ENCODE measurements around the gene ASAP2. TPM values are rescaled to one million over a fixed set of nuclear protein-coding genes. Genes with fewer than 3 reads are reported as not detected.

The ASAP2 gene
- polyA plus RNA-seq, 3 donors, result 0.08 to 1.1 (median 0.20) TPM

GRCh38 chr2:9430316-9431293 lies 224.0 kb downstream of the ASAP2 start:
- no peak overlapping the region for H3K27ac ChIP-seq (ENCODE audit: low read depth in 1 of 2, low read length in 2 of 2)
- H3K4me1 Mint-ChIP-seq, result no peaks in the 10 kb centered on the region
- no peaks in the 10 kb centered on the region for H3K9me3 Mint-ChIP-seq
- WGBS (ENCODE audit: insufficient coverage), result no CpG with 5 or more reads among the region's 2 CpGs
- TF ChIP-seq, protein P1, sequence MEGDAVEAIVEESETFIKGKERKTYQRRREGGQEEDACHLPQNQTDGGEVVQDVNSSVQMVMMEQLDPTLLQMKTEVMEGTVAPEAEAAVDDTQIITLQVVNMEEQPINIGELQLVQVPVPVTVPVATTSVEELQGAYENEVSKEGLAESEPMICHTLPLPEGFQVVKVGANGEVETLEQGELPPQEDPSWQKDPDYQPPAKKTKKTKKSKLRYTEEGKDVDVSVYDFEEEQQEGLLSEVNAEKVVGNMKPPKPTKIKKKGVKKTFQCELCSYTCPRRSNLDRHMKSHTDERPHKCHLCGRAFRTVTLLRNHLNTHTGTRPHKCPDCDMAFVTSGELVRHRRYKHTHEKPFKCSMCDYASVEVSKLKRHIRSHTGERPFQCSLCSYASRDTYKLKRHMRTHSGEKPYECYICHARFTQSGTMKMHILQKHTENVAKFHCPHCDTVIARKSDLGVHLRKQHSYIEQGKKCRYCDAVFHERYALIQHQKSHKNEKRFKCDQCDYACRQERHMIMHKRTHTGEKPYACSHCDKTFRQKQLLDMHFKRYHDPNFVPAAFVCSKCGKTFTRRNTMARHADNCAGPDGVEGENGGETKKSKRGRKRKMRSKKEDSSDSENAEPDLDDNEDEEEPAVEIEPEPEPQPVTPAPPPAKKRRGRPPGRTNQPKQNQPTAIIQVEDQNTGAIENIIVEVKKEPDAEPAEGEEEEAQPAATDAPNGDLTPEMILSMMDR (IDR thresholded peaks at IDR 0.05), result no peak
- H2AFZ ChIP-seq (ENCODE audit: insufficient read depth, low read depth, low read length, poor library complexity, severe bottlenecking), result no peak overlapping the region
- no peak for DNase-seq
- no peaks in the 10 kb centered on the region for H3K9me3 ChIP-seq (replicated peaks in 1 of 2; ENCODE audit: control insufficient read depth in 1 of 2, insufficient read depth in 1 of 2, low read length in 2 of 2)
- H3K9ac ChIP-seq (ENCODE audit: insufficient read depth, low read length, poor library complexity, severe bottlenecking), result no peak overlapping the region
- peaks cover 57 to 74% of the 10 kb centered on the region in 2 donors for H3K36me3 ChIP-seq (replicated peaks in 1 of 2; ENCODE audit: control insufficient read depth in 1 of 2, insufficient read depth in 2 of 2, low read length in 2 of 2)
- H3K4me1 ChIP-seq (ENCODE audit: control insufficient read depth in 1 of 2, insufficient read depth in 2 of 2, low read length in 2 of 2), result no peaks in the 10 kb centered on the region
- no peaks in the 10 kb centered on the region for H3K27me3 ChIP-seq (ENCODE audit: control insufficient read depth in 2 of 2, insufficient read depth in 2 of 2, low read length in 2 of 2)
- no peak overlapping the region for H3K4me3 Mint-ChIP-seq
- peaks cover 55 to 61% of the 10 kb centered on the region in 2 donors for H3K36me3 Mint-ChIP-seq
- H3K4me2 ChIP-seq (replicated peaks; ENCODE audit: extremely low read depth, low read length, poor library complexity, severe bottlenecking), result no peak overlapping the region
- no peak overlapping the region for H3K4me3 ChIP-seq (replicated peaks in 1 of 3; ENCODE audit: low read depth in 2 of 3, low read length in 3 of 3)
- intact Hi-C loops (cut with micrococcal nuclease), result no loop called here
- peaks cover 15% of the 10 kb centered on the region for H3K79me2 ChIP-seq (ENCODE audit: insufficient read depth, low read length)
- H3K27ac Mint-ChIP-seq, result peak overlapping the region in 2 of 7 donors; percentile 45 to 51
- H4K20me1 ChIP-seq (ENCODE audit: insufficient read depth, low read length), result no peaks in the 10 kb centered on the region
- H3K27me3 Mint-ChIP-seq (ENCODE audit: low read depth in 3 of 3), result no peaks in the 10 kb centered on the region

GRCh38 chr2:9434489-9434888 lies 227.9 kb downstream of the ASAP2 start:
- H3K79me2 ChIP-seq (ENCODE audit: insufficient read depth, low read length), result no peaks in the 10 kb centered on the region
- H3K27ac ChIP-seq (ENCODE audit: low read depth in 1 of 2, low read length in 2 of 2), result no peak overlapping the region
- H3K36me3 ChIP-seq (replicated peaks in 1 of 2; ENCODE audit: control insufficient read depth in 1 of 2, insufficient read depth in 2 of 2, low read length in 2 of 2), result peaks cover 78 to 96% of the 10 kb centered on the region in 2 donors
- Mint-ChIP-seq H3K4me1 (no peaks in the 10 kb centered on the region), H3K27me3 (ENCODE audit: low read depth in 3 of 3) (no peaks in the 10 kb centered on the region), H3K36me3 (peaks cover 76 to 88% of the 10 kb centered on the region in 2 donors), H3K9me3 (no peaks in the 10 kb centered on the region), H3K4me3 (no peak overlapping the region), H3K27ac (peak overlapping the region in 1 of 7 donors; percentile 52)
- 88% methylated on average over 1 of the region's 2 CpGs for WGBS (ENCODE audit: insufficient coverage)
- TF ChIP-seq, protein P1 (IDR thresholded peaks at IDR 0.05), result no peak
- H4K20me1 ChIP-seq (ENCODE audit: insufficient read depth, low read length), result no peaks in the 10 kb centered on the region
- no peak overlapping the region for H2AFZ ChIP-seq (ENCODE audit: insufficient read depth, low read depth, low read length, poor library complexity, severe bottlenecking)
- DNase-seq, result no peak
- H3K9me3 ChIP-seq (replicated peaks in 1 of 2; ENCODE audit: control insufficient read depth in 1 of 2, insufficient read depth in 1 of 2, low read length in 2 of 2), result no peaks in the 10 kb centered on the region
- no peaks in the 10 kb centered on the region for H3K27me3 ChIP-seq (ENCODE audit: control insufficient read depth in 2 of 2, insufficient read depth in 2 of 2, low read length in 2 of 2)
- intact Hi-C loops (cut with micrococcal nuclease), result no loop called here
- no peak overlapping the region for H3K9ac ChIP-seq (ENCODE audit: insufficient read depth, low read length, poor library complexity, severe bottlenecking)
- H3K4me1 ChIP-seq (ENCODE audit: control insufficient read depth in 1 of 2, insufficient read depth in 2 of 2, low read length in 2 of 2), result no peaks in the 10 kb centered on the region
- no peak overlapping the region for H3K4me2 ChIP-seq (replicated peaks; ENCODE audit: extremely low read depth, low read length, poor library complexity, severe bottlenecking)
- H3K4me3 ChIP-seq (replicated peaks in 1 of 3; ENCODE audit: low read depth in 2 of 3, low read length in 3 of 3), result no peak overlapping the region

All from CD14-positive monocyte (primary cell).